GM12892 (cell line): Measurements from ENCODE around the gene OSTC. TPM values are rescaled to one million over a fixed set of nuclear protein-coding genes. Genes with fewer than 3 reads are reported as not detected.

Experiments used
- DNase-seq: peaks from one replicate; pipeline ENCODE4 v3.0.0; 2011; ENCODE audit not compliant: insufficient read length
- FAIRE-seq: peaks from 2 replicates; lab custom pipeline; 2011; peaks lifted over from hg19 to GRCh38; lab: Jason Lieb, UNC
- POLR2A ChIP-seq: IDR thresholded peaks from 2 replicates; pipeline ENCODE4 v1.6.1; 2011; ENCODE audit warnings: low read depth, low read length, control low read depth
- POLR2AphosphoS5 ChIP-seq: IDR thresholded peaks from 2 replicates; pipeline ENCODE4 v1.6.1; 2011; ENCODE audit warnings: low read depth, low read length, control low read depth
- TAF1 ChIP-seq: IDR thresholded peaks from 2 replicates; pipeline ENCODE4 v1.6.1; 2011; ENCODE audit warnings: low read depth, mild to moderate bottlenecking, control low read depth, low read length, borderline replicate concordance
- polyA plus RNA-seq: library from polyadenylated mRNA; unstranded; fragments of >200 nt; gene quantifications from one replicate; pipeline ENCODE4 v1.2.1, GENCODE V29; 2012; ENCODE audit warnings: missing spikeins, inconsistent platforms; ENCODE audit not compliant: missing spikeins

Gene OSTC
- polyA plus RNA-seq: 132 TPM

DNA sequence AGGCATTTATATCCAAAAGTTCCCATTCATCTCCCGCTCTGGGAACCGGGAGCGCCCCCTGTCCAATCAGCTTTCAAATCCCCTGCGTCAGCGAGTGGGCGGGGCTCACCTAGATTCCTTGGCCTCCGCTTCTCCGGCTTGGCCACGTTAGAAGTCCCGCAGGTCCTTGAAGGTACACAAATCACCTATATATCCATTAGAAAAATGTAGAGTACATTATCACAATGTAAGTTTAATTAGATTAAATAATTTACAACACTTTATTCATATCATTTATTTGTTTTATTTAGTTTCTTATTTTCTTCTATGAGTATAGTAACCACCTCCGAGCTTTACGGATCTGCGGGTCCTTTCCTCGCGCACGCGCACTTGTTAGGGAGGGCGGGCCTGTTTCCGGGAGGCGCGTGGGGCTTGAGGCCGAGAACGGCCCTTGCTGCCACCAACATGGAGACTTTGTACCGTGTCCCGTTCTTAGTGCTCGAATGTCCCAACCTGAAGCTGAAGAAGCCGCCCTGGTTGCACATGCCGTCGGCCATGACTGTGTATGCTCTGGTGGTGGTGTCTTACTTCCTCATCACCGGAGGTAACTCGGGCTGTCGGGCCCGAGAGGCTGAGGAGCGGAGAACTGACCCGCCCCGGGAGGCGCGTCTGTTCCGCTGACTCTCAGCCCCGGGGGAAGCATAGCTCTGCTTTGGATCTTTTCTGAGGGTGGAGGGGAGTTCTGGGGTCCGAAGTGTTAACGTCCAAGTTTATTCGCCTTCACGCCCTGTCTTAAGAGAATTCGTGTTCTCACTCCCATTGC is at the start of gene OSTC:
TSS of gene OSTC (plus strand) at position 388 of the 802 bp plus-strand sequence. CDS start at position 445, 57 bp downstream.
- FAIRE-seq (peak; percentile 98), DNase-seq (peak; percentile 59)
- TF ChIP-seq TAF1 (peak; percentile 72; the same call in 1 of the 2 replicates), POLR2A (peak; percentile 86), POLR2AphosphoS5 (peak; percentile 90)

DNA sequence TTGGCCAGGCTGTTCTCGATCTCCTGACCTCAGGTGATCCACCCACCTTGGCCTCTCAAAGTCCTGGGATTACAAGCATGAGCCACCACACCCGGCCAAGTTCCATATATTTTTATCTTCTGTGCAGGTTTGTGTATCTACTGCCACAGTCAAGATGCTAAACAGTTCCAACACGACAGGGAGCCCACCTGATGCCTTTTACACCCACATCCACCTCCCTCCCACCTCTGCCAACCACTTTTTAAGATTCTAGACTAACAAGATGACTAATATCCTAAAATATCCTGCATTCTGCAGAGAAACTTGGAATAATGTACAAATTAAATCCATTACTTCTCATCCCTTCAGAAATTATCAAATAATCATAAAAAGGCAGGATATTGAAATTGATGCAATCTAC is 49.3 kb upstream of the OSTC start:
- TF ChIP-seq POLR2A (no peak), TAF1 (no peak), POLR2AphosphoS5 (no peak)
- FAIRE-seq: no peak
- no peak for DNase-seq

DNA sequence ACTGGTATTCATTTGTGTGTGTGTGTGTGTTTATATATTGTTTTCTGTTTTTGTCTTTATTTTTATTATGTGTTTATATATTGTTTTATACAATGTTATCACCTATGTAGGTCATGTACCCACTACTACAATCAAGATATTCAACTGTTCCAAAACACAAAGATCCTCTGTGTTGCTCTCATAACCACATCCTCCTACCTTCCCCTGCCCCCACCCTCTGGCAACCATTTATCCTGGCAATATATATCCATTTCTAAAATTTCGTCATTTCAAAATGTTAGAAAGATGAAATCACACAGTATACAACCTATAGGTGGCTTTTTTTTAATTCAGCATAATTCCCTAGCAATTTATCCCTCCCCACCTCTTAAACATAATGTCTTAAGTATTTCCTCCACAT is 48.9 kb upstream of the OSTC start:
- FAIRE-seq: no peak
- TF ChIP-seq TAF1 (no peak), POLR2AphosphoS5 (no peak)
- no peak for DNase-seq

DNA sequence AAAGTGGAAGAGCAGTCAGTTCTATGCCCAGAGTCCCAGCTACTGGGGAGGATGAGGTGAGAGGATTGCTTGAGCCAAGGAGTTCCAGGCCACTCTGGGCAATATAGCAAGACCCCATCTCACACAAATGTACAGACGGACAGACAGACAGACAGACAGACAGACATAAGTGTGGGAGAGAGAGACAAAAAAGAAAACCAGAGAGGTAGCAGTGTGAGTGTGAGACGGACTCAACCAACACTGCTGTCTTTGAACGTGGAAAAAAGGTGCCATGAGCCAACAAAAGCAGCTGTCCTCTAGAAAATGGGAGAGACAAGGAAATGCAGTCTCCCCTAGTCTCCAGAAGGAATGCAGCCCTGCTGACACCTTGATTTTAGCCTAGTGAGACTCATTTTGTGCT is 48.2 kb upstream of the OSTC start:
- TF ChIP-seq POLR2AphosphoS5 (no peak), TAF1 (no peak), POLR2A (no peak)
- FAIRE-seq: no peak

DNA sequence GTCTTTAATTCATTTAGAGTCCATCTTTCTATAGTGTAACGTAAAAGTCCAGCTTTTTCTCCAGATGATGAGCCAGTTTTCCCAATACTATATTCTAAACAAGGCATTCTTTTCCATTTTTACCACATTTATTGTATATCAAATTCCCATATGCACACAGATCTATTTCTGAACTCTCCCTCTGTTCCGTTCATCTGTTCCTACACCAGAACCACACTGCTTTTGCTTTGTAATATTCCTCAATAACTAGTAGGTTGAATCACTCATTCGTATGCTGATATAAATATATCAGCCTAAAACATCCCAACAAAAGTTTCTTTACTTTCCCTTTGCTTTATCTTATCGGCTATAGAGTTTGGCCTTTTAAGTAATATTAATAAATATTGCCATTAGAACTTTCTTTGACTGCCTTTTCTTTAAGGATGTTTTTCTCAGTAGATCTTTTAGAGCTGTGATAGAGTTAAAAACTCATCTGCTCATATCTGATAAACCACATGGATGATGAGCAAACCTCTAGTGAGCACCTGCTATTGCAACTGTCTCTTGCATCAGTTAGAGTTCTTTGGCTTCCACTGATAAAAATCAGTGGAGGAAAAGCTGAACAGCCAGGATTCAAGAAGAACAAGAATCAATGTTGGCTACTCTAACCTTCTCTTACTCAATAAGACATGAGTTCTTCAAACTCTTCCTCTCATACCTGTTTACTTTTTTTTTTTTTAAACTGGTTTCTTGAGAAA is 43.2 kb upstream of the OSTC start:
- no peak for TF ChIP-seq TAF1
- TF ChIP-seq POLR2AphosphoS5: no peak
- TF ChIP-seq POLR2A: no peak
- FAIRE-seq (no peak), DNase-seq (no peak)

More for the DNA sequence above, 48.2 kb upstream of the OSTC start:
- DNase-seq: no peak

DNA sequence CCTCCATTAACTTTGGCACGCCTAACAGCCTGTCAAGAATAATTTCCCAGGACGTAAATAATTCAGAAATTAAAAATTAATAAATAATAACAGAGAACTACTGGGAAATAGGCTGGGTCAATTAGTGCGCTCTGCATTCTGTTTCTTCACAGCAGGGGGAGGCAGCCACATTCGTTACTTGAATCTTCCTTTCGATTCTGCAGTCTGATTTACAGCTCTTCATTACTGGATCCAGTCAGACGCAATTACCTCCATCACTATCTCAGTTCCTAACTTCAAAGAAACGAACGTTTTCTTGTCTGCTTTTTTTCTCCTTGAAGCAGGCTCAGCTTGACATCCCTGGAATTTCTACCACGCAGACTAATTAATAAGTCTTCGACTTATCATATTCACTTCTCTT is 39.0 kb upstream of the OSTC start:
- TF ChIP-seq POLR2AphosphoS5 (no peak), POLR2A (no peak), TAF1 (no peak)
- FAIRE-seq (no peak), DNase-seq (no peak)

DNA sequence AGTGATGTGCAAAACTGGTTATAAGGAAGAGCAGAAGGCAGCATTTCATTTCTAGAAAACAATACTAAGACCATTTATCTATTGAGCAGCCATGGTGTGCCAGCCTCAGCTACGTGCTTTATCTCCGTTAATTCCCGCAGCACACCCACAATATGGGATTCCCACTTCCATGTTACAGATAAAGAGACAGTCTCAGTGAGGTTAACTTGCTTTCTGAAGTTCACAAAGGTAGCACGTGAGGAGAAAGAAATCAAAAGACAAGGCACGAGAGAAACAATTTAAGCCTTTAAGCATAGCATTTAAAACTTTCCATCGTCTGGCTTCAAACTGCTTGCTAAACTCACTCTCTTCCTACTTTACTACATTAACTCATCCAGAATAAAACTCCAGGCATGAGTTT is 38.0 kb upstream of the OSTC start:
- TF ChIP-seq TAF1: no peak
- FAIRE-seq (no peak), DNase-seq (no peak)

DNA sequence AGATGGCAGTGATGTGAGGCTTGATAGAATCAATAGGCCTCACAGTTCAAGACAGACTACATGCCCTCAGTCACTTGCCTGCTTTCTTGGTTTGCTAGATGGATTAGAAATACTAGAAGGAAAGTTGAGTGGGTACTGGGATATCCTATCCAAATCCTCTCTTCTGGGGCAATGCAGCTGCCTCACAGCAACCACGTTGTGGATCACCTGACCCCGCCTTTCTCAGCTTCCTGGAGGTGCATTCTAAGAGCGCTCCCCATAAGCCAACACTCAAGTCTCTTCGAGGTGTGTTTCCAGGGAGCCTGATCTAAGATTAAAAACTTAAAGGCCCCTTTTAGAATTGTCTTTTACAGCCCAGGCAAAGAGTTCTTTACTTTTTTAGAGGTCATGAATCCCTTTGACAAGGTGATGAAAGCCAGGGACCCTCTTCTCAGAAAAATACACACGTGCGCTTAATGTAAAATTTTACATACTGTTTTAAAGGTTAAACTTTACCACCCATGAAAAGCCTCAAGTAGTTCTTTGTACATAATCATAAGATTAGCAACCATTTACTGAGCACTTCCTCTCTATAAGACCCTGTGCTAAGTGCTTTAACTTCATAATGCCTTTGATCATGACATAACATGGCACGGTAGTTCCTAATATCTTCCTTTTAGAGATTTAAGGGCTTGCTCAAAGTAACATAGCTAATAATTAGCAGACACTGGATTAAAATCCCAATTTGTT is 30.9 kb upstream of the OSTC start:
- no peak for DNase-seq
- no peak for TF ChIP-seq POLR2AphosphoS5
- TF ChIP-seq TAF1: no peak
- no peak for TF ChIP-seq POLR2A
- FAIRE-seq: no peak

DNA sequence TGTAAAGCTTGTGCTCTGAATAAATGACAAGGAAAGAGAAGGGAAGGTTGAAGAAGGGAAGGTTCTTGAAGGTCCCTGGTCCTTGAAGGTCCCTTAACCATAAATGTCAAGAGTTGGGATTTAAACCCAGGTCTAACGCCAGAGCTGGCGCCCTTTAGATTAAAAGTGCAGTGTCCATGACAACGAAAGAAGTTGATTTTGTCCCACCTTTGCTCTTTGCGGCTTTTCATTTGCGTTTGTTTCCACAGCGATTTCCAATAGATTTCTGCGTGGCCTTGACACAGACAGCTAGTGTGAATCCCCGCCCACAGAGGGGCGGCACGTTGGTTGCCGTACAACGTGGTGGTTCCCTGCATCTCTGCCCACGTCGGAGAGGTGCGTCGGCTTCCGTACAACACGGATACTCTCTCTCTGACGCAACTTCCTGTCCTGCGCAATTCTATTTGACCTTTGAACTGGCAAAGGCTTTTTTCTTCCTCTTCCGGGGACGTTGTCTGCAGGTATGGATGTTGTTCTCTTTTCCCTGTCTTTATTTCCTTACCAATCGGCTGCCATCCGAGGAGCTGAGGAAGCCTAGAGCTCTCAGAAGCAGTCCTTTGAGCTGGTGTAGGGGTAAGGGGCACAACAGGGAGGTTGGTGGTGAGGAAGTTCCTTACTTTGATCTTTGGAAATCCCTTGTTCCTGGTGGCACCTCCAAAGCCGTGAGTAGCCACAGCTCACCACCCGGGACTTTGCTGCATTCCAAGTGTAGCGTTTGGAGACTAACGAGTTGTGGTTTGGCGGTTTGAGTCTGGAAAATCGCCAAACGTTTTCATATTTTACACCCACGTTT is 30.1 kb upstream of the OSTC start, which contains the start of gene RPL34:
TSS of gene RPL34 (plus strand) at position 476 of the 832 bp plus-strand sequence. CDS start 1,384 bp downstream, outside the sequence.
- peak; percentile 51 for DNase-seq
- FAIRE-seq: peak; percentile 94
- TF ChIP-seq TAF1 (peak; percentile 97), POLR2A (peak; percentile 99), POLR2AphosphoS5 (peak; percentile 99)

DNA sequence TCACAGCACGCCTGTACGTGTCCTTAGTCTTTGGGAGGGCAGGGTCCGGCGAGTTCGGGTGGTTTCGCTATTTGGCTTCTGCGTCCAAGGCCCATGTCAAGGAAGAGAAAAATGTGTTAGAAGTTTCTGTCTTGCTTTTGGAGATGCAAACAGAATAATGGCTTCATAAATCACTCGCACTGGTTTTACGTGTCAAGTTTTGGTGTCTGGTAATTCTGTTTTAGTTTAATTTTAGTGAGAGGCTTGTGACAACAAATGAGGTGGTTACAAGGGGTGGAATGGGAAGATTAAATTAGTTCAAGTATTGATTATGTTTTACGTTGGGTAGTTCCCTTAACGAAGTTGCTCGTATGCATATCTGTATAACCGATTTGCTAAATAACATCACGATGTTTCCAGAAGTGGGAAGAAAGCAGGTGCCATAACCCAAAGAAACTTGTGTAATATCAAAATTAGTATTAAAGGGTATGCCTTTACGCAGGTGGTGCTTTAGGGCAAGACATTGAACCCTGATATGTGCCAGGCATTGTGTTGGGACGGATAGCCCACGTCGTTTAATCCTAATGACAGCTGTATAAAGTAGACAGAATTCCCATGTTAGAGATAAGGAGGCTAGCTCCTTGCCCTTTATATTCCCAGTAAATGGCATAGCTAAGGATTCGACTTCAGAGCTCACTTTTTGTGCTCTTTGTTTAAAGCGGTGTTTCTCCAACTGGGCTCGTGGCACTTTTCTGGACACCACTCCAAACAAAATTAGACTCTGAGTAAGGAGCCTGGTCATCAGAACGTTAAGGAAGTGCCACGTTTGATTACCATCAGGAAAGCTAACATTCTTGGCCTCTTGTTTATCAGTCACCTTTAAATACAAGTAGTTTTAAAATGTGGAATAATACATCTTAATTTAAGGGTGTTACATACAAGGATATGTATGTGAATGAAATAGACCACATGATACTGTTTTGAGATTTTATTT is 29.2 kb upstream of the OSTC start:
- peak; percentile 9 for FAIRE-seq
- no peak for DNase-seq
- TF ChIP-seq POLR2A (no peak), POLR2AphosphoS5 (peak; percentile 29; the same call in 1 of the 2 replicates), TAF1 (no peak)
